ENCODE data around the gene TMEM184A.

Gene TMEM184A

GRCh38 chr7:1555813-1556543 lies at the start of gene TMEM184A:
Gene TMEM184A (minus strand): TSS chr7:1556205. CDS start chr7:1555484, 721 bp downstream.
- Histone ChIP-seq H3K4me3 (ENCODE audit: low read length) (no peak within 1 kb of the TSS), H3K4me1 (ENCODE audit: insufficient read depth, low read length) (peaks cover 24% of the 10 kb centered on the region), H3K27me3 (ENCODE audit: insufficient read depth, low read length) (peaks cover 12% of the 10 kb centered on the region), H3K9me3 (ENCODE audit: low read length) (no peaks in the 10 kb centered on the region), H3K36me3 (ENCODE audit: insufficient read depth, low read length) (no peaks in the 10 kb centered on the region), H2AFZ (ENCODE audit: low read depth, low read length) (peak within 1 kb of the TSS; percentile 7)

- no peaks in the 10 kb centered on the region for H3K27me3 ChIP-seq (ENCODE audit: insufficient read depth, low read length)
These were observed 48.4 kb upstream of the TMEM184A start for GRCh38 chr7:1604383-1604782.

DNA sequence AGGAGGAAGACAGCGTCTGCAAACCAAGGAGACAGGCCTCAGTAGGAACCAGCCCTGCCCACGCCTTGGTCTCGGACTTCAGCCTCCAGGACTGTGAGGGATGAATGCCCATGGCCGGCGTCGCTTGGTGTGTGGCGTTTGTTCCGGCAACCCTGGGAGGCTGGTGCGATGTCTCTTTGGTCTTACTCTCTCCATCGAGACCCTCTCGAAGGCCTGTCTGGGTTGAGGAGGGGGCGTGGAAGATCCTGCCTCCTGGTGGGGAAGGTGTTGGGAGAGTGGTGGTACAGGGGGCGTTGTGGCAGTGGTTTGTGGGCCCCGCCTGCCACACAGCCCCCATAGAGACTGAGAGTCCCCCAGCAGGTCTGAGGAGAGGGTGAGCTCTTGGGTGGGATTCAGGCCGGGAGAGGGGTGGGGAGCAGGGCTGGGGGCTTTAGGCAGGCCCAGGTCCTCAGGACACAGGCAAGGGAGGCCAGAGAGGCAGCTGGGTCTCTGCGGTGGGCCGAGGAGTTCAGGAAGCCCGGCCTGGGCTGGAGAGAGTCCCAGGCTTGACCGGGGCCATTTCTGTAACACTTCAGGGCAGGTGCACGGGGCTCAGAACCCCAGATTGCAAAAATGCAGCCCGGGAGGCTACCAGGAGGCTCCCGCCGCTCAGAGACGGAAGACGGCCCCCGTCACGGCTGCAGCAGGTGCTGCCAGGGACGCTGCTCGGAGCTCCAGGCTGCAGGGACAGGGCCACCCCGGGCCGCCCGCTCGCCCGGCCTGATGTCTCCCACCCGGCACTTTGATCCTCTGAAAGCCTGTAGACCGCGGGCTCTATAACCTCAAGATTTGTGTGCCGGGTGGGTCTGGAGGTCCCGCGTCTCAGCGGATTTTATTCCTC lies 47.6 kb upstream of the TMEM184A start:
- H3K4me3 ChIP-seq (ENCODE audit: low read length): no peak overlapping the region
- no peaks in the 10 kb centered on the region for H3K27me3 ChIP-seq (ENCODE audit: insufficient read depth, low read length)
- H2AFZ ChIP-seq (ENCODE audit: low read depth, low read length): no peak overlapping the region
- H3K36me3 ChIP-seq (ENCODE audit: insufficient read depth, low read length): no peaks in the 10 kb centered on the region
- H3K4me1 ChIP-seq (ENCODE audit: insufficient read depth, low read length): no peaks in the 10 kb centered on the region
- no peaks in the 10 kb centered on the region for H3K9me3 ChIP-seq (ENCODE audit: low read length)

More at GRCh38 chr7:1604383-1604782, 48.4 kb upstream of the TMEM184A start:
- Histone ChIP-seq H3K4me3 (ENCODE audit: low read length) (no peak overlapping the region), H3K36me3 (ENCODE audit: insufficient read depth, low read length) (no peaks in the 10 kb centered on the region), H3K9me3 (ENCODE audit: low read length) (no peaks in the 10 kb centered on the region), H2AFZ (ENCODE audit: low read depth, low read length) (no peak overlapping the region), H3K4me1 (ENCODE audit: insufficient read depth, low read length) (no peaks in the 10 kb centered on the region)

GRCh38 chr7:1602386-1602785 lies 46.4 kb upstream of the TMEM184A start:
- H2AFZ ChIP-seq (ENCODE audit: low read depth, low read length): no peak overlapping the region
- no peaks in the 10 kb centered on the region for H3K9me3 ChIP-seq (ENCODE audit: low read length)
- H3K27me3 ChIP-seq (ENCODE audit: insufficient read depth, low read length): no peaks in the 10 kb centered on the region
- H3K36me3 ChIP-seq (ENCODE audit: insufficient read depth, low read length): no peaks in the 10 kb centered on the region
- H3K4me3 ChIP-seq (ENCODE audit: low read length): no peak overlapping the region
- no peaks in the 10 kb centered on the region for H3K4me1 ChIP-seq (ENCODE audit: insufficient read depth, low read length)

- Histone ChIP-seq H3K36me3 (ENCODE audit: insufficient read depth, low read length) (no peaks in the 10 kb centered on the region), H2AFZ (ENCODE audit: low read depth, low read length) (no peak overlapping the region), H3K4me3 (ENCODE audit: low read length) (no peak overlapping the region), H3K27me3 (ENCODE audit: insufficient read depth, low read length) (no peaks in the 10 kb centered on the region), H3K4me1 (ENCODE audit: insufficient read depth, low read length) (no peaks in the 10 kb centered on the region), H3K9me3 (ENCODE audit: low read length) (no peaks in the 10 kb centered on the region)
These were observed 46.0 kb upstream of the TMEM184A start for GRCh38 chr7:1601956-1602355.

DNA sequence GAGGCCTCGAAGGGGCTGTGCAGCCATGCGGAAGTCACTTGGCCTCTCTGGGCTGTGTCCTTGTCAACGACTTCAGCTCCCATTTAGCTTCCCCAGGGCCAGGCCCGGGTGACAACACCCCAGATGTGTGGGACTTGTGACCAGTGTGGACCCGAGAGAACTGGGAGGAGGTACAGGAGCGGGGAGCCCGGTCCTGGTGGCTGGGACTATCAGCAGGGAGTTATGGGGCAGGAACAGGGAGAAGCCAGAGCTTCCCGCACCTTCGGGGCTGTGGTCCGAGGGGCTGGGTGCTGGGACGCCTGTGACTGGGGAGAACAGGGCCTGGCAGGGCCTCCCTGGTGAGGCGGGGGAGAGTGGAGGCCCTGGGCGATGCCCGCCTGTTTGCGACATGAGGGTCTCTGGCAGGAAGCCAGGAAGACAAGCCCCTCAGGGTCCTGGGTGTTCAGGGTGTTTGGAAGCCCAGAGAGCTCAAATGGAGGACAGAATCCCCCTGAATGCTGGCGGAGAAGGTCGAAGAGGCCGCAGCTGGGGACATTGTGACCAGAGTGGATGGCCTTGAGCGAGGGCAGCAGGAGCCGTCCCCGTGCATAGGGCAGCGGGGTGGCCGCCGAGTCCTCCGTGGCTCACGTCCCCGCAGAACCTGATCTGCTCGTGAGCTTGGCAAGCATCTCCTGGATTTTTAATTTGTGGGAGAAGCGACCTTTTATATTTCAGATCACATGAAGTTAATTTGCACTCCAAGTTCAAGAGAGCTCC lies 43.8 kb upstream of the TMEM184A start:
- H3K4me1 ChIP-seq (ENCODE audit: insufficient read depth, low read length): no peaks in the 10 kb centered on the region
- H3K4me3 ChIP-seq (ENCODE audit: low read length): no peak overlapping the region
- H3K27me3 ChIP-seq (ENCODE audit: insufficient read depth, low read length): no peaks in the 10 kb centered on the region
- H3K36me3 ChIP-seq (ENCODE audit: insufficient read depth, low read length): no peaks in the 10 kb centered on the region
- no peak overlapping the region for H2AFZ ChIP-seq (ENCODE audit: low read depth, low read length)
- no peaks in the 10 kb centered on the region for H3K9me3 ChIP-seq (ENCODE audit: low read length)

- no peaks in the 10 kb centered on the region for H3K4me1 ChIP-seq (ENCODE audit: insufficient read depth, low read length)
- H3K27me3 ChIP-seq (ENCODE audit: insufficient read depth, low read length): no peaks in the 10 kb centered on the region
- no peak overlapping the region for H3K4me3 ChIP-seq (ENCODE audit: low read length)
- no peak overlapping the region for H2AFZ ChIP-seq (ENCODE audit: low read depth, low read length)
- H3K9me3 ChIP-seq (ENCODE audit: low read length): no peaks in the 10 kb centered on the region
- no peaks in the 10 kb centered on the region for H3K36me3 ChIP-seq (ENCODE audit: insufficient read depth, low read length)
These were observed 43.1 kb upstream of the TMEM184A start for GRCh38 chr7:1598961-1599639.

GRCh38 chr7:1598286-1598685 lies 42.3 kb upstream of the TMEM184A start:
- Histone ChIP-seq H3K27me3 (ENCODE audit: insufficient read depth, low read length) (no peaks in the 10 kb centered on the region), H3K4me3 (ENCODE audit: low read length) (no peak overlapping the region), H3K4me1 (ENCODE audit: insufficient read depth, low read length) (no peaks in the 10 kb centered on the region), H3K36me3 (ENCODE audit: insufficient read depth, low read length) (no peaks in the 10 kb centered on the region), H2AFZ (ENCODE audit: low read depth, low read length) (no peak overlapping the region), H3K9me3 (ENCODE audit: low read length) (no peaks in the 10 kb centered on the region)

- Histone ChIP-seq H2AFZ (ENCODE audit: low read depth, low read length) (no peak overlapping the region), H3K9me3 (ENCODE audit: low read length) (no peaks in the 10 kb centered on the region), H3K27me3 (ENCODE audit: insufficient read depth, low read length) (no peaks in the 10 kb centered on the region), H3K36me3 (ENCODE audit: insufficient read depth, low read length) (no peaks in the 10 kb centered on the region), H3K4me1 (ENCODE audit: insufficient read depth, low read length) (no peaks in the 10 kb centered on the region), H3K4me3 (ENCODE audit: low read length) (no peak overlapping the region)
These were observed 41.8 kb upstream of the TMEM184A start for GRCh38 chr7:1597791-1598190.

DNA sequence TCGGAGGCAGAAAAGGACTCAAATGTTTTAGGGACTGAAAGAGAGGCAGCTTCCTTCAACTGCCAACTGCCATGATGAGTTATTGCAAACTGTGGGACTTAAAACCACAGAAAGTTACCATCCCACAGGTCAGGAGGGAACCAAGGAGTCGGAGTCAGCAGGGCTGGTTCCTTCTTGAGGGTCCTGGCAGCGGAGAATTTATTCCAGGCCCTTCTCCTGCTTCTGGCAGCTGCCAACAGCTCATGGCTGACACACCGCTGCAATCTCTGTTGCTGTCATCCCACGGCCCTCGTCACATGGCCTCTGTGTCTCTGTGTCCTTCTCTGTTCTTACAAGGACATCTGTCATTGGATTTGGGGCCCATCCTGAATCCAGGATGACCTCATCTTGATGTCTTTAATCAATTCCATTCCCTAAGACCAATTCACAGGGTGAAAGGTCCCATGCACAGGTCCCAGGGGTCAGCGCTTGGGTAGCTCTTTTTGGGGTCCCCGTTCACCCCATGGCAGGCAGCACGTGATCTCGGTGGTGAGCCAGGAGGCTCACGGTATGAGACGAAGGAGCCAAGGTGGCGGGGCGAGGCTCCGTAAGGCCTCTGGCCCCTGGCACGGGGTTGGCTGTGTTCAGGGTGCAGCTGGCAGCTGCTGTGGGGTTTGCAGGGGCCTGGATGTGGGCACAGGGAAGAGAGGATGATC lies 41.2 kb upstream of the TMEM184A start:
- H2AFZ ChIP-seq (ENCODE audit: low read depth, low read length): no peak overlapping the region
- no peak overlapping the region for H3K4me3 ChIP-seq (ENCODE audit: low read length)
- no peaks in the 10 kb centered on the region for H3K36me3 ChIP-seq (ENCODE audit: insufficient read depth, low read length)
- H3K9me3 ChIP-seq (ENCODE audit: low read length): no peaks in the 10 kb centered on the region
- peaks cover 3% of the 10 kb centered on the region for H3K27me3 ChIP-seq (ENCODE audit: insufficient read depth, low read length)
- no peaks in the 10 kb centered on the region for H3K4me1 ChIP-seq (ENCODE audit: insufficient read depth, low read length)

GRCh38 chr7:1596181-1597043 lies 40.4 kb upstream of the TMEM184A start:
- H3K4me1 ChIP-seq (ENCODE audit: insufficient read depth, low read length): no peaks in the 10 kb centered on the region

More at GRCh38 chr7:1596181-1597043, 40.4 kb upstream of the TMEM184A start:
- Histone ChIP-seq H3K27me3 (ENCODE audit: insufficient read depth, low read length) (peaks cover 3% of the 10 kb centered on the region), H3K9me3 (ENCODE audit: low read length) (no peaks in the 10 kb centered on the region), H2AFZ (ENCODE audit: low read depth, low read length) (no peak overlapping the region), H3K36me3 (ENCODE audit: insufficient read depth, low read length) (no peaks in the 10 kb centered on the region), H3K4me3 (ENCODE audit: low read length) (no peak overlapping the region)
